Ishikawa (cell line): ENCODE data around the gene TSPAN11.

Experiments used
- CEBPB ChIP-seq: IDR thresholded peaks from 2 replicates; pipeline ENCODE4 v1.6.1; 2012
- CREB1 ChIP-seq: IDR thresholded peaks from 2 replicates; pipeline ENCODE4 v1.6.1; 2012; ENCODE audit warnings: low read depth
- EGR1 ChIP-seq: IDR thresholded peaks from 2 replicates; pipeline ENCODE4 v1.6.1; 2012
- EP300 ChIP-seq: IDR thresholded peaks from 2 replicates; pipeline ENCODE4 v1.6.1; 2012; ENCODE audit warnings: borderline replicate concordance
- FOXM1 ChIP-seq: IDR thresholded peaks from 2 replicates; pipeline ENCODE4 v1.6.1; 2012; ENCODE audit warnings: low read depth, borderline replicate concordance
- NFIC ChIP-seq: IDR thresholded peaks from 2 replicates; pipeline ENCODE4 v1.6.1; 2012
- RAD21 ChIP-seq: IDR thresholded peaks from 2 replicates; pipeline ENCODE4 v1.6.1; 2012; ENCODE audit warnings: low read depth
- REST ChIP-seq: IDR thresholded peaks from 2 replicates; pipeline ENCODE4 v1.6.1; 2012; ENCODE audit warnings: low read depth, mild to moderate bottlenecking
- TAF1 ChIP-seq: IDR thresholded peaks from 2 replicates; pipeline ENCODE4 v1.6.1; 2012; ENCODE audit warnings: low read depth, mild to moderate bottlenecking
- TCF12 ChIP-seq: IDR thresholded peaks from 2 replicates; pipeline ENCODE4 v1.6.1; 2012; ENCODE audit warnings: low read depth
- TEAD4 ChIP-seq: IDR thresholded peaks from 2 replicates; pipeline ENCODE4 v1.6.1; 2012
- YY1 ChIP-seq: IDR thresholded peaks from 2 replicates; pipeline ENCODE4 v1.6.1; 2012; ENCODE audit warnings: low read depth
- ZBTB7A ChIP-seq: IDR thresholded peaks from 2 replicates; pipeline ENCODE4 v1.6.1; 2012; ENCODE audit warnings: low read depth
- TF ChIP-seq, protein P1 (sequence below): IDR thresholded peaks from 2 replicates; pipeline ENCODE4 v1.6.1; 2012
- TF ChIP-seq, protein P2 (sequence below): IDR thresholded peaks from 2 replicates; pipeline ENCODE4 v1.6.1; 2012

TSPAN11 gene

GRCh38 chr12:30965613-30965985 is 39.1 kb downstream of the TSPAN11 start:
- TF ChIP-seq, protein P1, sequence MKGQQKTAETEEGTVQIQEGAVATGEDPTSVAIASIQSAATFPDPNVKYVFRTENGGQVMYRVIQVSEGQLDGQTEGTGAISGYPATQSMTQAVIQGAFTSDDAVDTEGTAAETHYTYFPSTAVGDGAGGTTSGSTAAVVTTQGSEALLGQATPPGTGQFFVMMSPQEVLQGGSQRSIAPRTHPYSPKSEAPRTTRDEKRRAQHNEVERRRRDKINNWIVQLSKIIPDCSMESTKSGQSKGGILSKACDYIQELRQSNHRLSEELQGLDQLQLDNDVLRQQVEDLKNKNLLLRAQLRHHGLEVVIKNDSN = no peak
- peak; percentile 45; the same call in 1 of the 2 replicates for TF ChIP-seq RAD21

DNA sequence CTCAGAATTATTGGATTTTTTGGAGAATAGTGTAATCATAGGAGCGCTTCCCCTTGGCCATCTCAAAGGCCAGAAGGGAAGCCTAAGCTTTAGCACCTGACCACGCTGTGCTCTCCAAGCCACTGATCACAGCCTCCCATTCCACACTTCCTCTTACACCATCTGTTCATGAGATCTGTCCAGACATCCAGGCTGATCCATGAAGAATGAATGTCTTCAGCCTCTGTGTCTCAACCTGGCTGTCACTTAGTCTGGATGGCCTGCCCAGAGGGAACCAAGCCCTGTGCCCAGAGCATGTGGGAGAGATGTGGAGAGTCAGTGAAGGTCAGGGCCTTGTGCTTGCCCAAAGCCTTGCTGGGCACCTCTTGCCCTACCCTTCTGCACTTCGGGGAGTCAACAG is 40.5 kb downstream of the TSPAN11 start:
- TF ChIP-seq REST (no peak), TAF1 (no peak), RAD21 (no peak), FOXM1 (no peak), ZBTB7A (no peak), NFIC (no peak), CEBPB (no peak)
- TF ChIP-seq, protein P2, sequence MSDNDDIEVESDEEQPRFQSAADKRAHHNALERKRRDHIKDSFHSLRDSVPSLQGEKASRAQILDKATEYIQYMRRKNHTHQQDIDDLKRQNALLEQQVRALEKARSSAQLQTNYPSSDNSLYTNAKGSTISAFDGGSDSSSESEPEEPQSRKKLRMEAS = no peak

DNA sequence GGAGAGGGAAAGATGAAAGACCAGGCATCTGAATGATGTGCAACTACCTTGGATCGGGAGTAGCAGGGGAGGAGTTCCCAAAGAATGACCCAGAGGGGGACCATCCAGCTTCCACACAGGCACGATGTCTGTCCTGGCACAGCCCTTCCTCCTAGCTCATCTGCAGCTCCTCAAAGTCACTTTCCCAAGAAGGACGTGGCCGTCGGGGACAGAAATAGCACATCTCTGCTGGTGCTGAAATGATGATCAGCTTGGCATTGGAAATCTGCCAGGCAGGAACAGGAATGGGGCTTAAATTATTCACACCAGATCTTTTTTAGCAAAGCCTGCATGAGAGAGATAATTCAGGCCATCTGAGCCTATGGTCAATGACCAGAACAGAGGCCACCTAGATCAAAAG is 41.7 kb downstream of the TSPAN11 start:
- TF ChIP-seq, protein P1 = no peak
- TF ChIP-seq RAD21 = no peak
- no peak for TF ChIP-seq EP300
- TF ChIP-seq TEAD4 = no peak
- TF ChIP-seq CREB1 = no peak
- TF ChIP-seq REST = no peak
- no peak for TF ChIP-seq ZBTB7A
- TF ChIP-seq YY1 = no peak
- TF ChIP-seq TCF12 = no peak

DNA sequence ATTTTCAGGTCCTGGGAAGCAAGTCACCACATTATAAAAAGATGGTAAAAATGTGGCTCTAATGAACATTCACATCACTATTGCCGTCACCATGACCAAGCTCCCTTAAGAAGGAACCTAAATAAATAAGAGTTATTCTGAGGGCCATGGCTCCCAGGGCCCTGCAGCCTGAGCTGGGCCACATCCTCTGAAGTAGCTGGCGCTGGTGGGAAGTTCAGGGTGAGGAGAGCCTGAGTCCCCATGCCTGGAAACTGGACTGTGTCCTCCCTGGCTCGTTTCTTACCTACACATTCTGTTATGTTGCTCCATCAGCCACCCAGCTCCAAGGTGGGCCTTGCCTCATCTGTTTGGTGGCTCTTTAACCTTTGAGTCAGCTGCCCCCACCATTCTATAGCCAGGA is 42.5 kb downstream of the TSPAN11 start:
- TF ChIP-seq REST (no peak), YY1 (no peak)

- TF ChIP-seq YY1 = no peak
- TF ChIP-seq TEAD4 = 0 out of 2 replicates have a peak, but pooled peaks have one; percentile 9
Measured at GRCh38 chr12:30969606-30970395, 43.3 kb downstream of the TSPAN11 start.

GRCh38 chr12:30970559-30971197 is 44.1 kb downstream of the TSPAN11 start:
- no peak for TF ChIP-seq RAD21
- no peak for TF ChIP-seq TEAD4
- TF ChIP-seq TCF12 = no peak
- no peak for TF ChIP-seq EP300
- no peak for TF ChIP-seq NFIC
- no peak for TF ChIP-seq REST
- TF ChIP-seq ZBTB7A = no peak
- TF ChIP-seq CEBPB = no peak
- TF ChIP-seq CREB1 = no peak
- TF ChIP-seq, protein P2 = no peak
- no peak for TF ChIP-seq FOXM1
- TF ChIP-seq, protein P1 = no peak
- no peak for TF ChIP-seq EGR1
- TF ChIP-seq YY1 = no peak
